CD14-positive monocyte (primary cell): ENCODE data around the gene BICD1. TPM values are rescaled to one million over a fixed set of nuclear protein-coding genes. Genes with fewer than 3 reads are reported as not detected.

Experiments
- DNase-seq, 3 donors: peaks; one replicate each; pipeline ENCODE4 v3.0.0-alpha.2; 2011 to 2022
- H2AFZ ChIP-seq: 2 replicates; pipeline ENCODE4 v1.6.0; 2012; ENCODE audit warnings: mild to moderate bottlenecking, low read depth, low read length, inconsistent platforms; ENCODE audit not compliant: insufficient read depth, poor library complexity, severe bottlenecking
- H3K27ac ChIP-seq, 2 donors: 1 replicate in 1 of 2; 2 replicates in 1 of 2; pipeline ENCODE4 v1.5.1; 2012 to 2013; ENCODE audit warnings: low read length in 2 of 2, control low read depth in 1 of 2, inconsistent platforms in 1 of 2, low read depth in 1 of 2, mild to moderate bottlenecking in 1 of 2
- H3K27me3 ChIP-seq, 2 donors: one replicate each; pipeline versions ENCODE4 v1.6.0 to v1.6.1; 2011 to 2013; ENCODE audit warnings: low read length in 2 of 2; ENCODE audit not compliant: control insufficient read depth in 2 of 2, insufficient read depth in 2 of 2
- H3K36me3 ChIP-seq, 2 donors: replicated peaks in 1 of 2; 1 replicate in 1 of 2; 2 replicates in 1 of 2; pipeline versions ENCODE4 v1.5.1 to v1.6.1; 2012 to 2013; ENCODE audit warnings: low read length in 2 of 2, control low read depth in 1 of 2, inconsistent platforms in 1 of 2, mild to moderate bottlenecking in 1 of 2; ENCODE audit not compliant: insufficient read depth in 2 of 2, control insufficient read depth in 1 of 2
- H3K4me1 ChIP-seq, 2 donors: 1 replicate in 1 of 2; 2 replicates in 1 of 2; pipeline versions ENCODE4 v1.5.1 to v1.6.1; 2012 to 2013; ENCODE audit warnings: low read length in 2 of 2, control low read depth in 1 of 2, inconsistent platforms in 1 of 2, mild to moderate bottlenecking in 1 of 2, moderate library complexity in 1 of 2; ENCODE audit not compliant: insufficient read depth in 2 of 2, control insufficient read depth in 1 of 2
- H3K4me2 ChIP-seq: replicated peaks from 2 replicates; pipeline ENCODE3; 2012; ENCODE audit warnings: low read length, moderate library complexity, mild to moderate bottlenecking; ENCODE audit not compliant: poor library complexity, severe bottlenecking; ENCODE audit errors: extremely low read depth
- H3K4me3 ChIP-seq, 3 experiments: fragments of 200-600 bp in 1 of 3; sonication (generic) in 1 of 3; replicated peaks in 1 of 3; 1 replicate in 2 of 3; 2 replicates in 1 of 3; pipeline ENCODE4 v1.5.1; 2011 to 2013; ENCODE audit warnings: low read length in 3 of 3, mild to moderate bottlenecking in 3 of 3, control low read depth in 2 of 3, low read depth in 2 of 3, inconsistent platforms in 1 of 3, moderate library complexity in 1 of 3
- H3K79me2 ChIP-seq: 2 replicates; pipeline ENCODE4 v1.6.0; 2012; ENCODE audit warnings: mild to moderate bottlenecking, control low read depth, inconsistent platforms, low read length, moderate library complexity; ENCODE audit not compliant: insufficient read depth
- H3K9ac ChIP-seq: 2 replicates; pipeline ENCODE4 v1.6.0; 2017; ENCODE audit warnings: low read length, mild to moderate bottlenecking; ENCODE audit not compliant: insufficient read depth, poor library complexity, severe bottlenecking
- H3K9me3 ChIP-seq, 2 donors: replicated peaks in 1 of 2; 1 replicate in 1 of 2; 2 replicates in 1 of 2; pipeline versions ENCODE4 v1.5.1 to v1.6.1; 2012 to 2013; ENCODE audit warnings: low read length in 2 of 2, control low read depth in 1 of 2; ENCODE audit not compliant: control insufficient read depth in 1 of 2, insufficient read depth in 1 of 2
- H4K20me1 ChIP-seq: 2 replicates; pipeline ENCODE4 v1.6.0; 2012; ENCODE audit warnings: mild to moderate bottlenecking, low read length, control low read depth, moderate library complexity; ENCODE audit not compliant: insufficient read depth
- H3K27ac Mint-ChIP-seq, 7 donors: one replicate each; pipeline ENCODE4 v1.8.0; 2020; ENCODE audit warnings: mild to moderate bottlenecking in 7 of 7, mixed read lengths in 7 of 7, moderate library complexity in 6 of 7, inconsistent platforms in 2 of 7
- H3K27me3 Mint-ChIP-seq, 3 donors: one replicate each; pipeline ENCODE4 v1.8.0; 2021 to 2022; ENCODE audit warnings: low read depth in 3 of 3, mild to moderate bottlenecking in 3 of 3, mixed read lengths in 3 of 3, moderate library complexity in 3 of 3, inconsistent platforms in 1 of 3
- H3K36me3 Mint-ChIP-seq, 2 donors: one replicate each; pipeline ENCODE4 v1.8.0; 2020; ENCODE audit warnings: mixed read lengths in 2 of 2, inconsistent platforms in 1 of 2, mild to moderate bottlenecking in 1 of 2
- H3K4me1 Mint-ChIP-seq: one replicate; pipeline ENCODE4 v1.8.0; 2020; ENCODE audit warnings: mild to moderate bottlenecking, mixed read lengths
- H3K4me3 Mint-ChIP-seq, 2 donors: one replicate each; pipeline ENCODE4 v1.8.0; 2020; ENCODE audit warnings: mild to moderate bottlenecking in 2 of 2, mixed read lengths in 2 of 2, moderate library complexity in 1 of 2
- H3K9me3 Mint-ChIP-seq, 7 donors: one replicate each; pipeline ENCODE4 v1.8.0; 2020 to 2022; ENCODE audit warnings: mixed read lengths in 7 of 7, mild to moderate bottlenecking in 6 of 7, moderate library complexity in 6 of 7, inconsistent platforms in 2 of 7
- WGBS: methylation state at CpG from one replicate; pipeline ENCODE4 v1.1.5; 2013; ENCODE audit warnings: missing lambda C conversion rate; ENCODE audit not compliant: insufficient coverage; 5-methylcytosine and 5-hydroxymethylcytosine counted together
- intact Hi-C, 2 donors: fragments of 100-400 bp; cut with micrococcal nuclease; formaldehyde crosslinking; loops; one replicate each; pipeline versions ENCODE4 v1.15.0 to v1.15.1; 2023
- polyA minus RNA-seq: library from RNA; depleted of rRNA, polyadenylated mRNA; stranded (reverse); fragments of >200 nt; gene quantifications from 2 replicates; pipeline ENCODE4 v1.2.3, GENCODE V29; 2012
- polyA plus RNA-seq, 3 donors: library from polyadenylated mRNA; depleted of rRNA in 1 of 3; unstranded in 2 of 3; stranded (reverse) in 1 of 3; fragments of 300-500 nt in 2 of 3; fragments of >200 nt in 1 of 3; fragmentation: Illumina TruSeq in 2 of 3; gene quantifications; 1 replicate in 2 of 3; 2 replicates in 1 of 3; pipeline ENCODE4 v1.2.3, GENCODE V29; 2012 to 2021
- total RNA-seq, 12 experiments: library from RNA in 1 of 12; stranded (reverse) in 1 of 12; fragments of 120-200 nt in 1 of 12; gene quantifications; one replicate each; pipeline ENCODE4 v1.2.4 and lab custom pipeline; 2013 to 2026; ENCODE audit warnings: mixed read lengths in 6 of 12, inconsistent platforms in 1 of 12
- TF ChIP-seq, protein P1 (sequence below): fragments of 200-600 bp; IDR thresholded peaks from one replicate; pipeline ENCODE4 v1.8.0; 2022; ENCODE audit warnings: antibody characterized with exemption, mild to moderate bottlenecking

BICD1 gene
- 2.2 TPM for total RNA-seq (2013)
- 1 to 10 TPM in 2 of 3 donors, under 1 TPM in 1; 0.55 to 2.1 (median 1.6) TPM for polyA plus RNA-seq
- polyA minus RNA-seq = 1.8 and 2.4 TPM in 2 replicates
- total RNA-seq (lab: John Stamatoyannopoulos, UW) = 0.98 to 6.9 (median 1.9) reads per million in 11 experiments

DNA sequence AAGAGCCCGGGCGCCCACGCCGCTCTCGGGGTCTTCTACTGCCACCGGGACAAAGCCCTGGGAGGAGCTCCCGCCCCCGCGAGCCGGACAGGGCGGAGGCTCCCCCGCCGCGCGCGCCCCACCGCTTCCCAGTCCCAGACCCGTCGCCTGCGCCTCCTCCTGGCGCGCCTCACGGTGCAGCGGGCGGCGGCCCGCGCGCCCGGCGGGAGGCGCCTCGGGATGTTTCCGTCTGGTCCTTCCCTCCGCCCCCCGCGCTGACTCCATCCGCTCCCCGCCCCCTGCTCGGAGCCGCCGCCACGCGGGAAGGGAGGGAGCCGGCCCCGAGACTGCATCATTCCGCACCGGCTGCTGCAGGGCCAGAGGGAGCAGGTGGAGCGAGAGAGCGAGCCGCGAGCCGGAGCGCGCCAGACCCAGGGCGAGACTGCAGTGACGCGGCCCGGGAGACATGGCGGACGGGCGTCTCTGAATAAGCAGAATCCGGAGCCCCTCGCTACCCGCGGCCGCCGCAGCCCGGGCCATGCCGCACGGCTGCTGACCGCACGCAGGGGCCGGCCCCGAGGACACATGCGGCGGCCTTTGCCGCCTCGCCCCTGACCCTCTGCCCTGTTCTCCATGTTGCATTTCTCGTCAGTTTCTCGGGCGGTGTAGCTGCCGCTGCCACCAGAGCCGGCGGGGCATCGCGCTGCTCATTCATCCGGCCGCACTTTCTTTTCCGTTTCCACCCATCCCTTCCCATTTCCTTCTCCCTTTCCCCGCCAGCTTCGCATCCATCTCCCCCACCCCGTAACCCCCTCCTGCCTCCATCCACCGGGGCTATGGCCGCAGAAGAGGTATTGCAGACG is at the start of gene BICD1:
BICD1 (plus strand) TSS at position 331 of the 842 bp plus-strand sequence; CDS start at position 816, 485 bp downstream.
- peak within 1 kb of the TSS; percentile 98 for H2AFZ ChIP-seq
- peaks cover 2 to 13% (median 9%) of the 10 kb centered on the region in 3 donors for H3K27me3 Mint-ChIP-seq
- peaks cover 16 to 19% of the 10 kb centered on the region in 2 donors for H3K4me1 ChIP-seq
- no peaks in the 10 kb centered on the region for H3K9me3 Mint-ChIP-seq
- peak within 1 kb of the TSS in 1 of 2 donors; percentile 67 for H3K27ac ChIP-seq
- no peaks in the 10 kb centered on the region for H4K20me1 ChIP-seq
- peaks cover 24% of the 10 kb centered on the region for H3K4me1 Mint-ChIP-seq
- TF ChIP-seq, protein P1, sequence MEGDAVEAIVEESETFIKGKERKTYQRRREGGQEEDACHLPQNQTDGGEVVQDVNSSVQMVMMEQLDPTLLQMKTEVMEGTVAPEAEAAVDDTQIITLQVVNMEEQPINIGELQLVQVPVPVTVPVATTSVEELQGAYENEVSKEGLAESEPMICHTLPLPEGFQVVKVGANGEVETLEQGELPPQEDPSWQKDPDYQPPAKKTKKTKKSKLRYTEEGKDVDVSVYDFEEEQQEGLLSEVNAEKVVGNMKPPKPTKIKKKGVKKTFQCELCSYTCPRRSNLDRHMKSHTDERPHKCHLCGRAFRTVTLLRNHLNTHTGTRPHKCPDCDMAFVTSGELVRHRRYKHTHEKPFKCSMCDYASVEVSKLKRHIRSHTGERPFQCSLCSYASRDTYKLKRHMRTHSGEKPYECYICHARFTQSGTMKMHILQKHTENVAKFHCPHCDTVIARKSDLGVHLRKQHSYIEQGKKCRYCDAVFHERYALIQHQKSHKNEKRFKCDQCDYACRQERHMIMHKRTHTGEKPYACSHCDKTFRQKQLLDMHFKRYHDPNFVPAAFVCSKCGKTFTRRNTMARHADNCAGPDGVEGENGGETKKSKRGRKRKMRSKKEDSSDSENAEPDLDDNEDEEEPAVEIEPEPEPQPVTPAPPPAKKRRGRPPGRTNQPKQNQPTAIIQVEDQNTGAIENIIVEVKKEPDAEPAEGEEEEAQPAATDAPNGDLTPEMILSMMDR = no peak
- H3K4me3 ChIP-seq = peak within 1 kb of the TSS; percentile 55 to 87 (median 67)
- peak within 1 kb of the TSS; percentile 74 for H3K9ac ChIP-seq
- intact Hi-C loops = loop anchor here in 1 of 2 donors (5.0 kb wide), 1 partner anchor 454 kb away; no protein-coding TSS in a partner anchor
- H3K4me2 ChIP-seq = peak within 1 kb of the TSS; percentile 80
- peak; percentile 49 to 54 (median 52) for DNase-seq
- under 1% methylated on average over 91 of the region's 96 CpGs for WGBS
- H3K36me3 Mint-ChIP-seq = no peaks in the 10 kb centered on the region
- H3K79me2 ChIP-seq = no peaks in the 10 kb centered on the region
- no peaks in the 10 kb centered on the region for H3K9me3 ChIP-seq
- H3K4me3 Mint-ChIP-seq = peak within 1 kb of the TSS; percentile 95 to 97
- H3K36me3 ChIP-seq = no peaks in the 10 kb centered on the region
- H3K27ac Mint-ChIP-seq = peak within 1 kb of the TSS in 5 of 7 donors; percentile 5 to 87 (median 70)
- H3K27me3 ChIP-seq = peaks cover 0 to 2% of the 10 kb centered on the region in 2 donors

DNA sequence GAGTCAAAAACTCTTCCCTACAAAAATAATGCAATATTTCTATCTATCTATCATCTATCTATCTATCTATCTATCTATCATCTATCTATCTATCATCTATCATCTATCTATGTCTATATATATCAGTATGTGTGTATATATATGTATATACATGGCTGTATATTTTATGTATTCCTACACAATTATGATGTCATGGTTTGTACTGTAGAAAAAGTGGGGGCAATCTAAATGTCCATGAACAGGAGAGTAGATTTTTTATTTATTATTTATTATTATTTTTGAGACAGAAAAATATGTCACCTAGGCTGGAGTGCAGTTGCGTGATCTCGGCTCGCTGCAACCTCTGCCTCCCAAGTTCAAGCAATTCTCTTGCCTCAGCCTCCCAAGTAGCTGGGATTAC is 45.6 kb upstream of the BICD1 start:
- Histone ChIP-seq H3K79me2 (no peaks in the 10 kb centered on the region), H3K4me1 (no peaks in the 10 kb centered on the region), H3K36me3 (no peaks in the 10 kb centered on the region), H3K4me2 (no peak overlapping the region), H3K27ac (no peak overlapping the region), H4K20me1 (no peaks in the 10 kb centered on the region), H3K9me3 (no peaks in the 10 kb centered on the region), H2AFZ (no peak overlapping the region), H3K27me3 (no peaks in the 10 kb centered on the region), H3K4me3 (no peak overlapping the region), H3K9ac (no peak overlapping the region)
- H3K4me1 Mint-ChIP-seq = peaks cover 10% of the 10 kb centered on the region
- intact Hi-C loops = loop anchor here in 1 of 2 donors (10.0 kb wide), 2 partner anchors 244 to 386 kb away; no protein-coding TSS in a partner anchor
- H3K27me3 Mint-ChIP-seq = peaks cover 0 to 3% (median 3%) of the 10 kb centered on the region in 3 donors
- TF ChIP-seq, protein P1 = no peak
- no peak overlapping the region for H3K4me3 Mint-ChIP-seq
- DNase-seq = no peak
- H3K9me3 Mint-ChIP-seq = peaks cover 0 to 8% (median 0%) of the 10 kb centered on the region in 7 donors
- no CpG with 5 or more reads among the region's 3 CpGs for WGBS
- H3K27ac Mint-ChIP-seq = no peak overlapping the region
- H3K36me3 Mint-ChIP-seq = no peaks in the 10 kb centered on the region
